H9 (cell line): ENCODE measurements around the gene LSP1. TPM values are rescaled to one million over a fixed set of nuclear protein-coding genes. Genes with fewer than 3 reads are reported as not detected.

Experiments
- DNase-seq: peaks from one replicate; pipeline ENCODE4 v3.0.0-alpha.2; 2017
- H2AFZ ChIP-seq: one replicate; pipeline ENCODE4 v1.6.1; 2013; ENCODE audit warnings: mild to moderate bottlenecking, low read length, control low read depth, moderate library complexity
- H2AK5ac ChIP-seq: 2 replicates; pipeline ENCODE4 v1.6.1; 2013; ENCODE audit warnings: low read length, control low read depth, mixed read lengths; ENCODE audit not compliant: insufficient read length
- H2BK120ac ChIP-seq: one replicate; pipeline ENCODE4 v1.6.1; 2013; ENCODE audit warnings: low read depth, mild to moderate bottlenecking, low read length, control low read depth, inconsistent platforms; ENCODE audit not compliant: poor library complexity, severe bottlenecking
- H2BK12ac ChIP-seq: 2 replicates; pipeline ENCODE4 v1.6.1; 2013; ENCODE audit warnings: low read length, control low read depth, mixed read lengths, low read depth; ENCODE audit not compliant: insufficient read length
- H2BK15ac ChIP-seq: 2 replicates; pipeline ENCODE4 v1.6.1; 2013; ENCODE audit warnings: low read depth, low read length, control low read depth
- H2BK20ac ChIP-seq: one replicate; pipeline ENCODE4 v1.6.1; 2013; ENCODE audit warnings: low read depth, mild to moderate bottlenecking, low read length, control low read depth, inconsistent platforms; ENCODE audit not compliant: poor library complexity, severe bottlenecking
- H2BK5ac ChIP-seq: 2 replicates; pipeline ENCODE4 v1.6.1; 2013; ENCODE audit warnings: low read length, control low read depth, mixed read lengths; ENCODE audit not compliant: insufficient read length
- H3K14ac ChIP-seq: 2 replicates; pipeline ENCODE4 v1.6.1; 2013; ENCODE audit warnings: low read length, control low read depth; ENCODE audit not compliant: insufficient read depth
- H3K18ac ChIP-seq: 2 replicates; pipeline ENCODE4 v1.6.1; 2013; ENCODE audit warnings: low read depth, mild to moderate bottlenecking, mixed read lengths, low read length, control low read depth; ENCODE audit not compliant: insufficient read length
- H3K23ac ChIP-seq: 2 replicates; pipeline ENCODE4 v1.6.1; 2013; ENCODE audit warnings: low read length, control low read depth, mixed read lengths, low read depth; ENCODE audit not compliant: insufficient read length
- H3K23me2 ChIP-seq: 2 replicates; pipeline ENCODE4 v1.6.1; 2013; ENCODE audit warnings: low read depth, mild to moderate bottlenecking, mixed read lengths, low read length, control low read depth; ENCODE audit not compliant: insufficient read length, poor library complexity, severe bottlenecking
- H3K27ac ChIP-seq: 2 replicates; pipeline ENCODE4 v1.5.1; 2013; ENCODE audit warnings: low read length, control low read depth, mixed read lengths, low read depth; ENCODE audit not compliant: insufficient read length
- H3K27me3 ChIP-seq: 2 replicates; pipeline ENCODE4 v1.6.1; 2013; ENCODE audit warnings: low read length, control low read depth, inconsistent platforms; ENCODE audit not compliant: insufficient read depth
- H3K4ac ChIP-seq: 2 replicates; pipeline ENCODE4 v1.6.1; 2013; ENCODE audit warnings: low read depth, mild to moderate bottlenecking, control low read depth, inconsistent platforms, low read length, moderate library complexity
- H3K4me1 ChIP-seq: 2 replicates; pipeline ENCODE4 v1.6.1; 2013; ENCODE audit warnings: low read length, control low read depth, inconsistent platforms; ENCODE audit not compliant: insufficient read depth
- H3K4me2 ChIP-seq: 2 replicates; pipeline ENCODE4 v1.6.1; 2013; ENCODE audit warnings: low read length, control low read depth, mixed read lengths; ENCODE audit not compliant: insufficient read length, insufficient read depth
- H3K56ac ChIP-seq: 2 replicates; pipeline ENCODE4 v1.6.1; 2013; ENCODE audit warnings: low read depth, mild to moderate bottlenecking, mixed read lengths, low read length, control low read depth; ENCODE audit not compliant: insufficient read length
- H3K79me1 ChIP-seq: 2 replicates; pipeline ENCODE4 v1.6.1; 2013; ENCODE audit warnings: low read depth, mild to moderate bottlenecking, moderate library complexity, low read length, control low read depth, inconsistent platforms; ENCODE audit not compliant: insufficient read depth, poor library complexity, severe bottlenecking
- H3K79me2 ChIP-seq: 2 replicates; pipeline ENCODE4 v1.6.1; 2013; ENCODE audit warnings: low read length, control low read depth, inconsistent platforms; ENCODE audit not compliant: insufficient read depth
- H3K9ac ChIP-seq: 2 replicates; pipeline ENCODE4 v1.6.1; 2013; ENCODE audit warnings: low read length, control low read depth, mixed read lengths; ENCODE audit not compliant: insufficient read length; ENCODE audit errors: extremely low read depth
- H3K9me3 ChIP-seq: one replicate; pipeline ENCODE4 v1.6.1; 2013; ENCODE audit warnings: low read depth, low read length, inconsistent platforms; ENCODE audit not compliant: control insufficient read depth
- H3T11ph ChIP-seq: one replicate; pipeline ENCODE4 v1.6.1; 2013; ENCODE audit warnings: mild to moderate bottlenecking, low read length, control low read depth, inconsistent platforms
- H4K20me1 ChIP-seq: one replicate; pipeline ENCODE4 v1.6.1; 2013; ENCODE audit not compliant: control insufficient read depth, insufficient read length, insufficient read depth
- H4K5ac ChIP-seq: 2 replicates; pipeline ENCODE4 v1.6.1; 2013; ENCODE audit warnings: low read depth, mild to moderate bottlenecking, mixed read lengths, low read length, control low read depth; ENCODE audit not compliant: insufficient read length
- H4K8ac ChIP-seq: replicated peaks from 2 replicates; pipeline ENCODE4 v1.6.1; 2013; ENCODE audit warnings: low read length, control low read depth, mixed read lengths, low read depth; ENCODE audit not compliant: insufficient read length
- H4K91ac ChIP-seq: 2 replicates; pipeline ENCODE4 v1.6.1; 2013; ENCODE audit warnings: low read depth, mild to moderate bottlenecking, moderate library complexity, mixed read lengths, low read length, control low read depth; ENCODE audit not compliant: insufficient read length
- H3K27ac Mint-ChIP-seq, 3 experiments: 2 replicates in 2 of 3; 3 replicates in 1 of 3; pipeline ENCODE4 v1.8.0; 2020 to 2021; ENCODE audit warnings: mixed read lengths in 3 of 3, mild to moderate bottlenecking in 1 of 3, moderate library complexity in 1 of 3
- H3K27me3 Mint-ChIP-seq: 2 replicates; pipeline ENCODE4 v1.8.0; 2021; ENCODE audit warnings: low read depth, mild to moderate bottlenecking, moderate library complexity, mixed read lengths
- H3K36me3 Mint-ChIP-seq, 3 experiments: 2 replicates in 2 of 3; 3 replicates in 1 of 3; pipeline ENCODE4 v1.8.0; 2020 to 2021; ENCODE audit warnings: low read depth in 3 of 3, mixed read lengths in 3 of 3; ENCODE audit not compliant: insufficient read depth in 1 of 3
- H3K4me1 Mint-ChIP-seq, 2 experiments: 2 replicates each; pipeline ENCODE4 v1.8.0; 2020; ENCODE audit warnings: mixed read lengths in 2 of 2
- H3K4me3 Mint-ChIP-seq, 2 experiments: 2 replicates in 1 of 2; 3 replicates in 1 of 2; pipeline ENCODE4 v1.8.0; 2020 to 2021; ENCODE audit warnings: mild to moderate bottlenecking in 2 of 2, mixed read lengths in 2 of 2, moderate library complexity in 1 of 2
- H3K9me3 Mint-ChIP-seq, 2 experiments: 2 replicates in 1 of 2; 3 replicates in 1 of 2; pipeline ENCODE4 v1.8.0; 2020; ENCODE audit warnings: mild to moderate bottlenecking in 2 of 2, mixed read lengths in 2 of 2, moderate library complexity in 1 of 2
- WGBS: extraction: QIAGEN DNeasy Blood & Tissue Kit; methylation state at CpG from one replicate; pipeline ENCODE4 v1.1.7; 2013; ENCODE audit warnings: missing lambda C conversion rate, low lambda C conversion rate, mixed read lengths; ENCODE audit not compliant: insufficient read length; ENCODE audit errors: extremely low coverage; 5-methylcytosine and 5-hydroxymethylcytosine counted together
- total RNA-seq: library from RNA; stranded (reverse); gene quantifications from 2 replicates; pipeline ENCODE4 v1.2.1, GENCODE V29; 2021
- TF ChIP-seq, protein P1 (sequence below): fragments of 200-600 bp; sonication (generic); conservative IDR thresholded peaks from 3 replicates; pipeline ENCODE4 v1.8.0; 2021; ENCODE audit warnings: antibody characterized with exemption, mild to moderate bottlenecking

The LSP1 gene
- total RNA-seq, 1 experiment from 2014 or later = not detected

DNA sequence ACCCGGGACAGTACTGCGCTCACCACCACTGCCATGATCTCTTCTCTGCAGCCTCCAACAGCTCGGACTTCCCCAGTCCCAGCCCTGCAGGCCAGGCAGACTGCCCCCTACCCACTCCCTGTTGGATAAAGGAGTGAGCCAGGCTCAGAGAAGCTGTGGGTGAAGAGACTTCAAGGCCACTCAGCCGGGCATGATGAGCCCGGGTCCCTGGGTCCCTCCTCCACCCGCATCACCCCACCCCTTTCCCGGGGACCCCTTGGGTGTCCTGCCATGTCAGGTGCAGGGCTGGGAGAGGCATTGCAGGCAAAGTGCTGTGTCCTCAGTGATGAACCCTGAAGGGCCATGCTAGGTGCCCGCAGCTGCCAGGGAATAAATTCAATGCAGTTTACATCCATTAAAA, 14.5 kb downstream of the LSP1 start:
- no peak overlapping the region for H2BK15ac ChIP-seq
- H3K23ac ChIP-seq = no peak overlapping the region
- no peak overlapping the region for H2AFZ ChIP-seq
- H2BK12ac ChIP-seq = no peak overlapping the region
- H3K9ac ChIP-seq = no peak overlapping the region
- H3K27ac ChIP-seq = no peak overlapping the region
- no peak overlapping the region for H4K8ac ChIP-seq
- no peak overlapping the region for H3K14ac ChIP-seq
- H3K4me2 ChIP-seq = no peak overlapping the region
- peaks cover 7 to 15% of the 10 kb centered on the region in 2 experiments for H3K4me1 Mint-ChIP-seq
- H3K27ac Mint-ChIP-seq = no peak overlapping the region
- H3K27me3 Mint-ChIP-seq = peaks cover 29% of the 10 kb centered on the region
- H3K9me3 ChIP-seq = no peaks in the 10 kb centered on the region
- H4K20me1 ChIP-seq = no peaks in the 10 kb centered on the region
- H3K36me3 Mint-ChIP-seq = no peaks in the 10 kb centered on the region
- no peak overlapping the region for H4K5ac ChIP-seq
- H3K56ac ChIP-seq = no peak overlapping the region
- no peak overlapping the region for H3T11ph ChIP-seq
- no peaks in the 10 kb centered on the region for H3K27me3 ChIP-seq
- TF ChIP-seq, protein P1, sequence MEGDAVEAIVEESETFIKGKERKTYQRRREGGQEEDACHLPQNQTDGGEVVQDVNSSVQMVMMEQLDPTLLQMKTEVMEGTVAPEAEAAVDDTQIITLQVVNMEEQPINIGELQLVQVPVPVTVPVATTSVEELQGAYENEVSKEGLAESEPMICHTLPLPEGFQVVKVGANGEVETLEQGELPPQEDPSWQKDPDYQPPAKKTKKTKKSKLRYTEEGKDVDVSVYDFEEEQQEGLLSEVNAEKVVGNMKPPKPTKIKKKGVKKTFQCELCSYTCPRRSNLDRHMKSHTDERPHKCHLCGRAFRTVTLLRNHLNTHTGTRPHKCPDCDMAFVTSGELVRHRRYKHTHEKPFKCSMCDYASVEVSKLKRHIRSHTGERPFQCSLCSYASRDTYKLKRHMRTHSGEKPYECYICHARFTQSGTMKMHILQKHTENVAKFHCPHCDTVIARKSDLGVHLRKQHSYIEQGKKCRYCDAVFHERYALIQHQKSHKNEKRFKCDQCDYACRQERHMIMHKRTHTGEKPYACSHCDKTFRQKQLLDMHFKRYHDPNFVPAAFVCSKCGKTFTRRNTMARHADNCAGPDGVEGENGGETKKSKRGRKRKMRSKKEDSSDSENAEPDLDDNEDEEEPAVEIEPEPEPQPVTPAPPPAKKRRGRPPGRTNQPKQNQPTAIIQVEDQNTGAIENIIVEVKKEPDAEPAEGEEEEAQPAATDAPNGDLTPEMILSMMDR = no peak
- H2BK20ac ChIP-seq = no peak overlapping the region
- no peak overlapping the region for H3K4me3 Mint-ChIP-seq
- no peaks in the 10 kb centered on the region for H3K79me1 ChIP-seq
- no peak overlapping the region for H3K4ac ChIP-seq
- H3K4me1 ChIP-seq = peaks cover 3% of the 10 kb centered on the region; the same call in 1 of the 2 replicates
- no peak overlapping the region for H4K91ac ChIP-seq
- no peaks in the 10 kb centered on the region for H3K23me2 ChIP-seq
- H2BK5ac ChIP-seq = no peak overlapping the region
- no peak for DNase-seq
- H2AK5ac ChIP-seq = no peak overlapping the region
- H3K18ac ChIP-seq = no peak overlapping the region
- no peak overlapping the region for H2BK120ac ChIP-seq
- H3K79me2 ChIP-seq = no peaks in the 10 kb centered on the region
- no peaks in the 10 kb centered on the region; a peak in 1 of 5 replicates for H3K9me3 Mint-ChIP-seq
- WGBS = no CpG with 5 or more reads among the region's 8 CpGs
